K562 (cell line): ENCODE measurements around the gene EPHX1.

Experiments
- ARNT ChIP-seq, 2 experiments: fragments of 450-650 bp; IDR thresholded peaks; 2 replicates each; pipeline ENCODE4 v1.6.1; 2016; ENCODE audit warnings: mild to moderate bottlenecking in 1 of 2
- ATF3 ChIP-seq, 2 experiments: fragments of 450-650 bp in 1 of 2; sonication (generic) in 1 of 2; formaldehyde crosslinking in 1 of 2; IDR thresholded peaks in 1 of 2; conservative IDR thresholded peaks in 1 of 2; 2 replicates each; pipeline versions ENCODE4 v1.6.1 to v1.8.1; 2016 to 2023; ENCODE audit warnings: mild to moderate bottlenecking in 2 of 2, moderate library complexity in 2 of 2, inconsistent platforms in 1 of 2, missing genetic modification reagents in 1 of 2
- CTCF ChIP-seq, 3 experiments: IDR thresholded peaks in 2 of 3; conservative IDR thresholded peaks in 1 of 3; 2 replicates each; pipeline ENCODE4 v1.5.1; 2011 to 2012; ENCODE audit warnings: low read length in 3 of 3, mild to moderate bottlenecking in 3 of 3, control low read depth in 2 of 3, improper control_type of control experiment in 1 of 3, inconsistent platforms in 1 of 3, low read depth in 1 of 3, mixed read lengths in 1 of 3, moderate library complexity in 1 of 3; ENCODE audit not compliant: insufficient read depth in 2 of 3
- DEAF1 ChIP-seq: fragments of 450-650 bp; formaldehyde crosslinking; IDR thresholded peaks from 2 replicates; pipeline ENCODE4 v1.4.0; 2020; ENCODE audit warnings: mild to moderate bottlenecking, moderate library complexity
- EZH2 ChIP-seq: IDR thresholded peaks from 2 replicates; pipeline ENCODE4 v1.6.1; 2012; ENCODE audit warnings: low read depth, mild to moderate bottlenecking, inconsistent platforms, low read length, borderline replicate concordance
- KAT7 ChIP-seq: sonication (generic); formaldehyde crosslinking; IDR thresholded peaks from 2 replicates; pipeline ENCODE4 v1.8.0; 2022; ENCODE audit warnings: missing genetic modification reagents, mild to moderate bottlenecking, borderline replicate concordance
- POLR2A ChIP-seq: fragments of 450-650 bp; conservative IDR thresholded peaks from 2 replicates; pipeline ENCODE4 v1.6.1; 2016
- POLR2AphosphoS5 ChIP-seq: IDR thresholded peaks from 2 replicates; pipeline ENCODE4 v1.6.1; 2011; ENCODE audit warnings: mild to moderate bottlenecking, low read depth, low read length, moderate library complexity; ENCODE audit not compliant: control insufficient read depth, insufficient read depth
- PURB ChIP-seq: sonication (generic); formaldehyde crosslinking; IDR thresholded peaks from 2 replicates; pipeline ENCODE4 v1.9.0; 2021; ENCODE audit warnings: low read depth, mild to moderate bottlenecking, missing genetic modification reagents
- RAD21 ChIP-seq, 2 experiments: fragments of 250-450 bp in 1 of 2; fragments of 450-650 bp in 1 of 2; sonication (Bioruptor Pico) in 1 of 2; formaldehyde crosslinking in 1 of 2; IDR thresholded peaks in 1 of 2; conservative IDR thresholded peaks in 1 of 2; 2 replicates each; pipeline versions ENCODE4 v1.4.0 to v1.8.0; 2020 to 2022; ENCODE audit warnings: mild to moderate bottlenecking in 2 of 2, moderate library complexity in 1 of 2
- ZNF324 ChIP-seq: fragments of 250-450 bp; sonication (Bioruptor Pico); IDR thresholded peaks from 2 replicates; pipeline ENCODE4 v1.4.0; 2020; ENCODE audit warnings: mild to moderate bottlenecking
- ZNF561 ChIP-seq: fragments of 450-650 bp; formaldehyde crosslinking; conservative IDR thresholded peaks from 2 replicates; pipeline ENCODE4 v1.4.0; 2020; ENCODE audit warnings: mild to moderate bottlenecking, moderate library complexity
- ZNF740 ChIP-seq, 3 experiments: fragments of 200-800 bp in 1 of 3; sonication (Bioruptor generic) in 1 of 3; sonication (generic) in 1 of 3; formaldehyde crosslinking in 1 of 3; IDR thresholded peaks; 2 replicates each; pipeline versions ENCODE4 v1.6.1 to v1.8.0; 2016 to 2022; ENCODE audit warnings: mild to moderate bottlenecking in 2 of 3, missing compliant biosample characterization in 2 of 3, missing genetic modification characterization in 2 of 3, missing genetic modification reagents in 1 of 3

- TF ChIP-seq CTCF (IDR thresholded peaks at IDR 0.05 in 2 of 3, conservative IDR thresholded peaks at IDR 0.05 in 1 of 3; ENCODE audit: insufficient read depth in 2 of 3, low read depth in 1 of 3, low read length in 3 of 3) (no peak), ZNF324 (CRISPR knock-in tag) (no peak), PURB (no peak), POLR2AphosphoS5 (no peak), ATF3 (IDR thresholded peaks at IDR 0.05) (no peak), ATF3 (CRISPR knock-in tag; conservative IDR thresholded peaks at IDR 0.05) (no peak), ZNF740 (CRISPR knock-in tag; IDR thresholded peaks at IDR 0.05) (no peak), ZNF740 (tag; IDR thresholded peaks at IDR 0.05) (no peak), ZNF561 (no peak), POLR2A (no peak), KAT7 (CRISPR knock-in tag) (no peak), EZH2 (no peak), ARNT (IDR thresholded peaks at IDR 0.05) (no peak), RAD21 (CRISPR knock-in tag; conservative IDR thresholded peaks at IDR 0.05 in 1 of 2, IDR thresholded peaks at IDR 0.05 in 1 of 2) (no peak), DEAF1 (CRISPR knock-in tag) (no peak)
Observed at GRCh38 chr1:225879521-225880221, 69.7 kb downstream of the EPHX1 start.
